SU-DHL-6 (cell line): ENCODE data around the gene ATP2A3.

Source experiments
- H2AFZ ChIP-seq: fragments of 200-600 bp; sonication (generic); 2 replicates; pipeline ENCODE4 v1.6.1; 2014; ENCODE audit warnings: low read depth, mild to moderate bottlenecking, moderate library complexity, mixed read lengths, antibody characterized with exemption, low read length; ENCODE audit not compliant: severe bottlenecking
- H3F3A ChIP-seq: fragments of 200-600 bp; shearing (Covaris generic); 2 replicates; pipeline ENCODE4 v1.6.0; 2016; ENCODE audit warnings: antibody characterized with exemption, mild to moderate bottlenecking; ENCODE audit not compliant: insufficient read depth
- H3K27ac ChIP-seq: fragments of 200-600 bp; sonication (generic); 2 replicates; pipeline ENCODE4 v1.5.1; 2016; ENCODE audit warnings: low read depth, mild to moderate bottlenecking, low read length, moderate library complexity, mixed read lengths
- H3K27me3 ChIP-seq: fragments of 200-600 bp; sonication (generic), shearing (Covaris generic); 2 replicates; pipeline ENCODE4 v1.6.0; 2014; ENCODE audit warnings: mild to moderate bottlenecking, low read length
- H3K36me3 ChIP-seq: fragments of 200-600 bp; sonication (generic); 2 replicates; pipeline ENCODE4 v1.6.1; 2014; ENCODE audit warnings: mild to moderate bottlenecking, low read length, mixed read lengths
- H3K4me2 ChIP-seq: fragments of 300-600, 200-600 bp; shearing (Covaris generic), sonication (generic); 2 replicates; pipeline ENCODE4 v1.6.0; 2014; ENCODE audit warnings: low read length, low read depth, mild to moderate bottlenecking; ENCODE audit not compliant: poor library complexity, severe bottlenecking
- H3K4me3 ChIP-seq: fragments of 200-600 bp; sonication (generic); 2 replicates; pipeline ENCODE4 v1.5.1; 2014; ENCODE audit warnings: antibody characterized with exemption, low read length, mild to moderate bottlenecking, mixed read lengths; ENCODE audit not compliant: insufficient read depth, poor library complexity, severe bottlenecking
- H3K79me2 ChIP-seq: fragments of 200-600 bp; sonication (generic); 2 replicates; pipeline ENCODE4 v1.6.1; 2014; ENCODE audit warnings: mild to moderate bottlenecking, low read length, moderate library complexity; ENCODE audit not compliant: insufficient read depth
- H3K9ac ChIP-seq: fragments of 200-600 bp; sonication (generic); 2 replicates; pipeline ENCODE4 v1.7.0; 2014; ENCODE audit warnings: mild to moderate bottlenecking, low read length
- H3K9me2 ChIP-seq: fragments of 200-600 bp; sonication (generic); replicated peaks from 2 replicates; pipeline ENCODE4 v1.6.1; 2014; ENCODE audit warnings: low read length; ENCODE audit not compliant: insufficient read depth
- H3K9me3 ChIP-seq: fragments of 200-600 bp; sonication (generic); 2 replicates; pipeline ENCODE4 v1.6.1; 2014; ENCODE audit warnings: low read length, mixed read lengths; ENCODE audit not compliant: insufficient read depth
- H4K20me1 ChIP-seq: fragments of 200-600 bp; sonication (generic); 2 replicates; pipeline ENCODE4 v1.6.1; 2014; ENCODE audit warnings: low read depth, mild to moderate bottlenecking, antibody characterized with exemption, low read length, moderate library complexity, mixed read lengths
- EZH2phosphoT487 ChIP-seq: fragments of 200-600 bp; sonication (generic), shearing (Covaris generic); conservative IDR thresholded peaks from 2 replicates; pipeline ENCODE4 v1.6.1; 2018; ENCODE audit warnings: mild to moderate bottlenecking, antibody characterized with exemption, low read length, moderate library complexity, mixed read lengths
- TF ChIP-seq, protein P1 (sequence below): fragments of 200-600 bp; sonication (generic); IDR thresholded peaks from one replicate; pipeline ENCODE4 v1.5.1; 2017; ENCODE audit warnings: antibody characterized with exemption, mild to moderate bottlenecking, low read length, moderate library complexity; ENCODE audit not compliant: insufficient read depth, poor library complexity, severe bottlenecking

Gene ATP2A3

DNA sequence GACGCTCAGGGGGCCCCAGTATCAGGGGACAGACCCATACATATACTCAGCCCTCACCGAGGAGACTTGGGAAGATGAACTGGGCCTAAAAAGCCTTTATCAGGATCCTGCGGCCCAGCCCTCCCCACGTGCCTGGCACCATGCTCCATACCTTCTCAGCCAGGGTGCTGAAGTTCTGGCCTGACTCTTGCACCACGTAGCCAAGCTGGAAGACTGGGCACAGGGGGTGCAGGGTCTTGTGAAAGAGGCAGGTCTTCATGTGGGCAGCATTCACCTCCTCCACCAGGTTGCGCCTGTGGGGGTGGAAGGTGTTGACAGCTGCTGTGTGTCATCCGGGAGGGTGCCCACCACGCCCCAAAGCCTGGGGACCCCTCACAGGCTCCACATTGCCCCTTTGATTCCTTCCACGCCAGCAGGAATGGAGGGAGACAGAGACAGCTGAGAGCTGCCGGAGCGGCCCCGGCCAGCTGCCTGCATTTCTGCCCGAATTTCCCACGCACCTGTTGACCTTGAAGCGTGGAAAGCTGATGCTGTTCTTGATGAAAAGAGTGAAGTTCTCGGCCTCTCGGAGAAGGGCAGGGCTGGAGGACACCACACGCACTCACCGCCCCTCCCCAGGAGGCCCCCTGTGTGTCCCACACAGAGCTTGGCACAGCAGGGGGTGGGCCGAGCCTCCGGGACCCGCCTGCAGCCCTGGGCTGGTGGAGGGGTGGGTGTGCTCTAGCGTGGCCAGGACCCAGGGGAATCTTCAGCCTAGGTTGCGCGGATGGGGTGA is 61.0 kb downstream of the ATP2A3 start:
- H3K9me2 ChIP-seq = no peaks in the 10 kb centered on the region
- H3K27ac ChIP-seq = no peak overlapping the region
- H3K4me2 ChIP-seq = no peak overlapping the region
- no peaks in the 10 kb centered on the region for H3K36me3 ChIP-seq
- H3K9me3 ChIP-seq = no peaks in the 10 kb centered on the region
- TF ChIP-seq EZH2phosphoT487 = no peak
- TF ChIP-seq, protein P1, sequence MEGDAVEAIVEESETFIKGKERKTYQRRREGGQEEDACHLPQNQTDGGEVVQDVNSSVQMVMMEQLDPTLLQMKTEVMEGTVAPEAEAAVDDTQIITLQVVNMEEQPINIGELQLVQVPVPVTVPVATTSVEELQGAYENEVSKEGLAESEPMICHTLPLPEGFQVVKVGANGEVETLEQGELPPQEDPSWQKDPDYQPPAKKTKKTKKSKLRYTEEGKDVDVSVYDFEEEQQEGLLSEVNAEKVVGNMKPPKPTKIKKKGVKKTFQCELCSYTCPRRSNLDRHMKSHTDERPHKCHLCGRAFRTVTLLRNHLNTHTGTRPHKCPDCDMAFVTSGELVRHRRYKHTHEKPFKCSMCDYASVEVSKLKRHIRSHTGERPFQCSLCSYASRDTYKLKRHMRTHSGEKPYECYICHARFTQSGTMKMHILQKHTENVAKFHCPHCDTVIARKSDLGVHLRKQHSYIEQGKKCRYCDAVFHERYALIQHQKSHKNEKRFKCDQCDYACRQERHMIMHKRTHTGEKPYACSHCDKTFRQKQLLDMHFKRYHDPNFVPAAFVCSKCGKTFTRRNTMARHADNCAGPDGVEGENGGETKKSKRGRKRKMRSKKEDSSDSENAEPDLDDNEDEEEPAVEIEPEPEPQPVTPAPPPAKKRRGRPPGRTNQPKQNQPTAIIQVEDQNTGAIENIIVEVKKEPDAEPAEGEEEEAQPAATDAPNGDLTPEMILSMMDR = no peak
- H3K9ac ChIP-seq = no peak overlapping the region
- H4K20me1 ChIP-seq = no peaks in the 10 kb centered on the region
- H2AFZ ChIP-seq = no peak overlapping the region
- H3K4me3 ChIP-seq = no peak overlapping the region
- no peaks in the 10 kb centered on the region for H3K79me2 ChIP-seq
- no peaks in the 10 kb centered on the region for H3K27me3 ChIP-seq
- H3F3A ChIP-seq = no peaks in the 10 kb centered on the region

DNA sequence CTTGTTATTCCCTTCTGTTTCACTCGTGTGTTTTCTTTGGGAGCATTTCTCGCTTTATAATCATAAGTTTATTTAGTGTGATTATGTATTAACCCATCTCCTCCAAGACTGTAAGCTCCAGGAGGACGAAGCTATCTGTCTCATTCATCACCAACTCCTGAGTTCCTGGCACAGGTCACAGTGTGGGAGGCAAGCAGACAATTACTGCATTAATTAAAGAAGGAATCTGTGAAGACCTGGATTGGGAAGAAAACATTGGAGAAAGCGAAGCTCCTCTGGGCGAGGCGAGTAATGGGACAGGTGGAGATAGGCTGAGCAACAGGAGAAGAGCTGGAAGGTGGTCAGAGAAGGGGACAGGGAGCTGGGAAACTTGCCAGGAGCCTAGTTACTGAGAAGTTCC is 63.6 kb downstream of the ATP2A3 start:
- H3F3A ChIP-seq = no peaks in the 10 kb centered on the region
- H3K9ac ChIP-seq = no peak overlapping the region
- no peaks in the 10 kb centered on the region for H3K79me2 ChIP-seq
- no peaks in the 10 kb centered on the region for H3K36me3 ChIP-seq
- H4K20me1 ChIP-seq = no peaks in the 10 kb centered on the region
- H3K27me3 ChIP-seq = no peaks in the 10 kb centered on the region
- H3K27ac ChIP-seq = no peak overlapping the region
- no peak overlapping the region for H3K4me2 ChIP-seq
- H3K9me2 ChIP-seq = no peaks in the 10 kb centered on the region
- H2AFZ ChIP-seq = no peak overlapping the region
- H3K9me3 ChIP-seq = no peaks in the 10 kb centered on the region
- TF ChIP-seq, protein P1 = no peak
- no peak for TF ChIP-seq EZH2phosphoT487
- H3K4me3 ChIP-seq = no peak overlapping the region

DNA sequence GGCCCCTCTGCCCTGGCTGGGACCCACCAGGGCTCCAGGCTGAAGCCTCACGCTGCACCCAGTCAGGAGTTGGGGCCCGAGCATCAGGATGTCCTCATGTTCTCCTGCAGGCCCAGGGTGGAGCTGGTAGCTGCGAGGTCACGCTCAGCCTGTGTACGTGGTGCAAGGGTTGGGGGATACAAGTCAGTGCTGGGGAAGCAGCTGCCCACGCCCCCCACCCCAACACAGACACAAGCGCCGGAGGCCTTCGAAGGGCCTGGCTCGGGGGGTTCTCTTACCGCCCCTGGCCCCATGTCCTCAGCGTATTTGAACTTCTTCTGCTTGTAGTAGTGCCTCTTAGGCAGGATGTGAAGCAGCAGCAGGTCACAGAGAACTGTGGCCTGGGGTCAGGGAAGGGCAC is 66.5 kb downstream of the ATP2A3 start:
- Histone ChIP-seq H3K36me3 (no peaks in the 10 kb centered on the region), H3K27ac (no peak overlapping the region), H4K20me1 (no peaks in the 10 kb centered on the region), H2AFZ (no peak overlapping the region), H3K27me3 (no peaks in the 10 kb centered on the region), H3K79me2 (no peaks in the 10 kb centered on the region), H3K9me2 (no peaks in the 10 kb centered on the region), H3K4me2 (no peak overlapping the region), H3F3A (no peaks in the 10 kb centered on the region), H3K9ac (no peak overlapping the region), H3K9me3 (no peaks in the 10 kb centered on the region), H3K4me3 (no peak overlapping the region)
- TF ChIP-seq, protein P1 = no peak
- no peak for TF ChIP-seq EZH2phosphoT487
